ENCODE data around the gene CCDC85A.
"Not testable (repeated sequence)": the region's sequence is repeated elsewhere in the genome, so short reads cannot be mapped to it uniquely, and the experiment has no call there.

The CCDC85A gene

GRCh38 chr2:56183643-56184499, at the start of gene CCDC85A:
TSS of gene CCDC85A (plus strand) at chr2:56183990. CDS start at chr2:56184625, 635 bp downstream.
- peak; percentile 84 for DNase-seq

- no peak for DNase-seq
Observed at GRCh38 chr2:56134861-56135260, 48.9 kb upstream of the CCDC85A start.

- DNase-seq: not testable (repeated sequence)
Observed at GRCh38 chr2:56142497-56143061, 41.2 kb upstream of the CCDC85A start.

- no peak for DNase-seq
Observed at GRCh38 chr2:56147907-56148306, 35.9 kb upstream of the CCDC85A start.

- no peak for DNase-seq
Observed at GRCh38 chr2:56148825-56149224, 35.0 kb upstream of the CCDC85A start.

- no peak for DNase-seq
Observed at GRCh38 chr2:56151841-56152240, 31.9 kb upstream of the CCDC85A start.

- no peak for DNase-seq
Observed at GRCh38 chr2:56155188-56155587, 28.6 kb upstream of the CCDC85A start.

GRCh38 chr2:56159875-56160274, 23.9 kb upstream of the CCDC85A start:
- DNase-seq: not testable (repeated sequence)

GRCh38 chr2:56167616-56168562, 15.9 kb upstream of the CCDC85A start:
- DNase-seq: no peak

- DNase-seq: no peak
Observed at GRCh38 chr2:56169521-56169920, 14.3 kb upstream of the CCDC85A start.

- no peak for DNase-seq
Observed at GRCh38 chr2:56170504-56170903, 13.3 kb upstream of the CCDC85A start.

- DNase-seq: no peak
Observed at GRCh38 chr2:56170988-56171387, 12.8 kb upstream of the CCDC85A start.

GRCh38 chr2:56175779-56176178, 8.0 kb upstream of the CCDC85A start:
- DNase-seq: no peak

- no peak for DNase-seq
Observed at GRCh38 chr2:56177420-56178220, 6.2 kb upstream of the CCDC85A start.

- no peak for DNase-seq
Observed at GRCh38 chr2:56179931-56180330, 3.9 kb upstream of the CCDC85A start.

- no peak for DNase-seq
Observed at GRCh38 chr2:56182420-56182819, 1.4 kb upstream of the CCDC85A start.

GRCh38 chr2:56184500-56185011, 766 bp downstream of the CCDC85A start:
- DNase-seq: no peak

- DNase-seq: no peak
Observed at GRCh38 chr2:56185101-56185581, 1.4 kb downstream of the CCDC85A start.

- peak; percentile 16 for DNase-seq
Observed at GRCh38 chr2:56185582-56186046, 1.8 kb downstream of the CCDC85A start.

GRCh38 chr2:56191617-56192016, 7.8 kb downstream of the CCDC85A start:
- DNase-seq: no peak

GRCh38 chr2:56192664-56193305, 9.0 kb downstream of the CCDC85A start:
- no peak for DNase-seq

All from suppressor macrophage treated with lipopolysaccharide for 4 hours (primary cell).